Body of pancreas (tissue), 4 donors: ENCODE data around the gene FHL2.

Experiments
- CTCF ChIP-seq, 7 experiments: fragments of 450-650 bp in 4 of 7; fragments of 200-600 bp in 3 of 7; sonication (generic) in 3 of 7; IDR thresholded peaks; one replicate each; pipeline ENCODE4 v1.5.1; 2016 to 2019; ENCODE audit warnings: antibody characterized with exemption in 7 of 7
- POLR2A ChIP-seq, 3 donors: fragments of 450-650 bp; IDR thresholded peaks; one replicate each; pipeline ENCODE4 v1.6.1; 2016; ENCODE audit warnings: antibody characterized with exemption in 3 of 3, mild to moderate bottlenecking in 2 of 3

GRCh38 chr2:105426626-105427292 is 27.9 kb upstream of the FHL2 start:
- no peak for TF ChIP-seq CTCF (IDR thresholded peaks at IDR 0.05)
- no peak for TF ChIP-seq POLR2A (IDR thresholded peaks at IDR 0.05)
